ENCODE measurements around the gene HDDC3.

HDDC3 gene

GRCh38 chr15:90946538-90946937, 14.2 kb upstream of the HDDC3 start:
- no peak for DNase-seq (ENCODE audit: extremely low read depth, low read depth)
- no peak for TF ChIP-seq CTCF (IDR thresholded peaks at IDR 0.05; ENCODE audit: low read depth, low read length)

- no peak for DNase-seq (ENCODE audit: extremely low read depth, low read depth)
- TF ChIP-seq CTCF (IDR thresholded peaks at IDR 0.05; ENCODE audit: low read depth, low read length): no peak
Measured at GRCh38 chr15:90945091-90945490, 12.7 kb upstream of the HDDC3 start.

- no peak for DNase-seq (ENCODE audit: extremely low read depth, low read depth)
- no peak for TF ChIP-seq CTCF (IDR thresholded peaks at IDR 0.05; ENCODE audit: low read depth, low read length)
Measured at GRCh38 chr15:90942354-90943120, 10.2 kb upstream of the HDDC3 start.

- no peak for DNase-seq (ENCODE audit: extremely low read depth, low read depth)
- no peak for TF ChIP-seq CTCF (IDR thresholded peaks at IDR 0.05; ENCODE audit: low read depth, low read length)
Measured at GRCh38 chr15:90941038-90941437, 8.7 kb upstream of the HDDC3 start.

- no peak for TF ChIP-seq CTCF (IDR thresholded peaks at IDR 0.05; ENCODE audit: low read depth, low read length)
- DNase-seq (ENCODE audit: extremely low read depth, low read depth): no peak
Measured at GRCh38 chr15:90939756-90940155, 7.4 kb upstream of the HDDC3 start.

GRCh38 chr15:90938261-90938660, 5.9 kb upstream of the HDDC3 start:
- TF ChIP-seq CTCF (IDR thresholded peaks at IDR 0.05; ENCODE audit: low read depth, low read length): no peak
- DNase-seq (ENCODE audit: extremely low read depth, low read depth): no peak

- DNase-seq (ENCODE audit: extremely low read depth, low read depth): no peak
- no peak for TF ChIP-seq CTCF (IDR thresholded peaks at IDR 0.05; ENCODE audit: low read depth, low read length)
Measured at GRCh38 chr15:90936823-90937222, 4.5 kb upstream of the HDDC3 start.
